Hepatocyte (in vitro differentiated cells): ENCODE measurements around the gene INHBC.

Experiments
- EZH2 ChIP-seq: fragments of 200-600 bp; sonication (generic); IDR thresholded peaks from 2 replicates; pipeline ENCODE4 v1.6.1; 2016; ENCODE audit warnings: antibody characterized with exemption, mild to moderate bottlenecking, borderline replicate concordance
- EZH2phosphoT487 ChIP-seq: fragments of 200-600 bp; sonication (generic); IDR thresholded peaks from one replicate; pipeline ENCODE4 v1.6.1; 2018; ENCODE audit warnings: antibody characterized with exemption, mild to moderate bottlenecking, low read depth, moderate library complexity; ENCODE audit not compliant: unreplicated experiment, severe bottlenecking
- TF ChIP-seq, protein P1 (sequence below): fragments of 200-600 bp; sonication (generic); IDR thresholded peaks from 2 replicates; pipeline ENCODE4 v1.5.1; 2016; ENCODE audit warnings: antibody characterized with exemption, mild to moderate bottlenecking; ENCODE audit not compliant: poor library complexity

DNA sequence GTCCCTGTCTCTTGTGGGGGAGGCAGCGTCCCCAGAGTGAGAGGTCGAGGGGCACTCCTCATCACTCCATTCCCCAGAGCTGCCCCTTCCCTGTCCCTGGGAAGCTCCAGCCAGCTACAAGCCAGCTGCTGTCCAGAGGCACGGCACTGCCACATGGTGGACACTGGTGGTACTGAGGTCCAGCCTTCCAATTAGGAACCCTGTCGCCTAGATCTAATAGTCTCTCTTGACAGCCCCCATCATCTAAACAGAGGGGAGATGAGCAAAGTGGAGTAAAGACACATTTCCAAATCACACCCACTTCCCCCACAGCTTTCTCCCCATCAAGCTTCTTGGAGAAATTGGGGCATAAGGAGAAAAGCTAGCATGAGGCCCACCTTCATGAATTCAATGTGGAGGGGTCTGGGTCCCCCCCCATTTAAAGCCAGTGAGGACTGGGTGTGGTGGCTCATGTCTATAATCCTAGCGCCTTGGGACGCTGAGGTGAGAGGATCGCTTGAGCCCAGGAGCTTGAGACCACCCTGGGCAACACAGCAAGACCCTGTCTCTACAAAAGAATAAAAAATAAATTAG, 18.4 kb downstream of the INHBC start:
- TF ChIP-seq, protein P1, sequence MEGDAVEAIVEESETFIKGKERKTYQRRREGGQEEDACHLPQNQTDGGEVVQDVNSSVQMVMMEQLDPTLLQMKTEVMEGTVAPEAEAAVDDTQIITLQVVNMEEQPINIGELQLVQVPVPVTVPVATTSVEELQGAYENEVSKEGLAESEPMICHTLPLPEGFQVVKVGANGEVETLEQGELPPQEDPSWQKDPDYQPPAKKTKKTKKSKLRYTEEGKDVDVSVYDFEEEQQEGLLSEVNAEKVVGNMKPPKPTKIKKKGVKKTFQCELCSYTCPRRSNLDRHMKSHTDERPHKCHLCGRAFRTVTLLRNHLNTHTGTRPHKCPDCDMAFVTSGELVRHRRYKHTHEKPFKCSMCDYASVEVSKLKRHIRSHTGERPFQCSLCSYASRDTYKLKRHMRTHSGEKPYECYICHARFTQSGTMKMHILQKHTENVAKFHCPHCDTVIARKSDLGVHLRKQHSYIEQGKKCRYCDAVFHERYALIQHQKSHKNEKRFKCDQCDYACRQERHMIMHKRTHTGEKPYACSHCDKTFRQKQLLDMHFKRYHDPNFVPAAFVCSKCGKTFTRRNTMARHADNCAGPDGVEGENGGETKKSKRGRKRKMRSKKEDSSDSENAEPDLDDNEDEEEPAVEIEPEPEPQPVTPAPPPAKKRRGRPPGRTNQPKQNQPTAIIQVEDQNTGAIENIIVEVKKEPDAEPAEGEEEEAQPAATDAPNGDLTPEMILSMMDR, result peak; percentile 92
- TF ChIP-seq EZH2phosphoT487 (no peak), EZH2 (no peak)
